BE2C (cell line): ENCODE results near the gene OSM.

Source experiments
- DNase-seq: peaks from one replicate; pipeline ENCODE4 v3.0.0-alpha.2; 2020
- H3K27me3 ChIP-seq: fragments of 250-450 bp; sonication (Bioruptor Pico); 2 replicates; pipeline ENCODE4 v1.5.1; 2020; ENCODE audit warnings: mild to moderate bottlenecking
- H3K36me3 ChIP-seq: fragments of 250-450 bp; sonication (Bioruptor Pico); 2 replicates; pipeline ENCODE4 v1.5.1; 2020; ENCODE audit warnings: mild to moderate bottlenecking
- H3K4me1 ChIP-seq: fragments of 250-450 bp; sonication (Bioruptor Pico); 2 replicates; pipeline ENCODE4 v1.5.1; 2020
- H3K4me3 ChIP-seq: 2 replicates; pipeline ENCODE4 v1.5.1; 2011; ENCODE audit warnings: low read depth, low read length
- H3K9me3 ChIP-seq: fragments of 250-450 bp; sonication (Bioruptor Pico); 2 replicates; pipeline ENCODE4 v1.5.1; 2020
- CTCF ChIP-seq: IDR thresholded peaks from 2 replicates; pipeline ENCODE4 v1.5.1; 2012; ENCODE audit warnings: mild to moderate bottlenecking, low read depth, low read length

OSM gene

GRCh38 chr22:30310881-30311771 lies 44.5 kb upstream of the OSM start:
- H3K4me1 ChIP-seq, result peaks cover 3% of the 10 kb centered on the region; the same call in 1 of the 2 replicates
- no peak for DNase-seq

GRCh38 chr22:30309951-30310741 lies 43.5 kb upstream of the OSM start:
- peaks cover 3% of the 10 kb centered on the region; the same call in 1 of the 2 replicates for H3K4me1 ChIP-seq
- no peak for TF ChIP-seq CTCF
- DNase-seq, result no peak

More at GRCh38 chr22:30310881-30311771, 44.5 kb upstream of the OSM start:
- H3K9me3 ChIP-seq, result no peaks in the 10 kb centered on the region
- no peaks in the 10 kb centered on the region for H3K27me3 ChIP-seq
- H3K4me3 ChIP-seq, result no peak overlapping the region
- TF ChIP-seq CTCF, result no peak
- H3K36me3 ChIP-seq, result no peaks in the 10 kb centered on the region

GRCh38 chr22:30308518-30309230 lies 42.0 kb upstream of the OSM start:
- Histone ChIP-seq H3K4me3 (no peak overlapping the region), H3K9me3 (no peaks in the 10 kb centered on the region), H3K27me3 (no peaks in the 10 kb centered on the region), H3K36me3 (no peaks in the 10 kb centered on the region), H3K4me1 (no peaks in the 10 kb centered on the region; the same call in 1 of the 2 replicates)
- no peak for DNase-seq
- no peak for TF ChIP-seq CTCF

More at GRCh38 chr22:30309951-30310741, 43.5 kb upstream of the OSM start:
- no peaks in the 10 kb centered on the region for H3K9me3 ChIP-seq
- no peaks in the 10 kb centered on the region for H3K36me3 ChIP-seq
- H3K4me3 ChIP-seq, result no peak overlapping the region
- H3K27me3 ChIP-seq, result no peaks in the 10 kb centered on the region

GRCh38 chr22:30308093-30308492 lies 41.4 kb upstream of the OSM start:
- H3K9me3 ChIP-seq, result no peaks in the 10 kb centered on the region
- no peaks in the 10 kb centered on the region; the same call in 1 of the 2 replicates for H3K4me1 ChIP-seq
- DNase-seq, result no peak
- no peak for TF ChIP-seq CTCF
- no peaks in the 10 kb centered on the region for H3K36me3 ChIP-seq
- H3K4me3 ChIP-seq, result no peak overlapping the region
- no peaks in the 10 kb centered on the region for H3K27me3 ChIP-seq

- DNase-seq, result no peak
- H3K27me3 ChIP-seq, result no peaks in the 10 kb centered on the region
- no peaks in the 10 kb centered on the region for H3K36me3 ChIP-seq
- H3K4me1 ChIP-seq, result no peaks in the 10 kb centered on the region; the same call in 1 of the 2 replicates
- no peak overlapping the region for H3K4me3 ChIP-seq
- no peaks in the 10 kb centered on the region for H3K9me3 ChIP-seq
- TF ChIP-seq CTCF, result no peak
Measured at GRCh38 chr22:30307041-30307574, 40.5 kb upstream of the OSM start.
